Prostate gland (tissue), 2 donors: ENCODE data around the gene NNT.

Experiments used
- POLR2A ChIP-seq: fragments of 450-650 bp; IDR thresholded peaks from one replicate; pipeline ENCODE4 v1.6.1; 2016; ENCODE audit warnings: antibody characterized with exemption, mild to moderate bottlenecking
- POLR2AphosphoS5 ChIP-seq: sonication (generic); formaldehyde crosslinking; IDR thresholded peaks from one replicate; pipeline ENCODE4 v1.6.1; 2017; ENCODE audit warnings: antibody characterized with exemption
- TF ChIP-seq, protein P1 (sequence below), 4 experiments: fragments of 200-600 bp in 2 of 4; fragments of 450-650 bp in 2 of 4; sonication (generic) in 2 of 4; IDR thresholded peaks; 1 replicate in 3 of 4; 2 replicates in 1 of 4; pipeline ENCODE4 v1.5.1; 2016 to 2019; ENCODE audit warnings: antibody characterized with exemption in 4 of 4, mild to moderate bottlenecking in 2 of 4, moderate library complexity in 2 of 4

DNA sequence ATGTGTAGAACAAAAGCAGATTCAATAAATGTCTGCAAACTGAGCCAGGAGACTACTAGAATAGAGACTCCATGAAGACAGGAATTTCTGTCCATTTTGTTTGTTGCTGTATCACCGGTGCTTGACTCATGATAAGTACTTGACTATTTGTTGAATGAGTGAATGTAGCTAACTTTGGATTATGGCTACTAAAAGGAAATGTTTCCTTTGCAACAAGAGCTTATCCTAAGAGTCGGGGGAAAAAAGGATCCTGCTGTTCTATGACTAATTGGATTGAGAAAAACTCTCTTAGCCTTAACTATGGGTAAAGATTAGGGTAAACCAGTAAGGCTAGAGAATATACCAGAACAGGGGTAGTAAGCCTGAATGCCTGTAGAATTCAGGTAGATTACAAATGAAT is 49.6 kb upstream of the NNT start:
- TF ChIP-seq POLR2AphosphoS5: no peak
- TF ChIP-seq, protein P1, sequence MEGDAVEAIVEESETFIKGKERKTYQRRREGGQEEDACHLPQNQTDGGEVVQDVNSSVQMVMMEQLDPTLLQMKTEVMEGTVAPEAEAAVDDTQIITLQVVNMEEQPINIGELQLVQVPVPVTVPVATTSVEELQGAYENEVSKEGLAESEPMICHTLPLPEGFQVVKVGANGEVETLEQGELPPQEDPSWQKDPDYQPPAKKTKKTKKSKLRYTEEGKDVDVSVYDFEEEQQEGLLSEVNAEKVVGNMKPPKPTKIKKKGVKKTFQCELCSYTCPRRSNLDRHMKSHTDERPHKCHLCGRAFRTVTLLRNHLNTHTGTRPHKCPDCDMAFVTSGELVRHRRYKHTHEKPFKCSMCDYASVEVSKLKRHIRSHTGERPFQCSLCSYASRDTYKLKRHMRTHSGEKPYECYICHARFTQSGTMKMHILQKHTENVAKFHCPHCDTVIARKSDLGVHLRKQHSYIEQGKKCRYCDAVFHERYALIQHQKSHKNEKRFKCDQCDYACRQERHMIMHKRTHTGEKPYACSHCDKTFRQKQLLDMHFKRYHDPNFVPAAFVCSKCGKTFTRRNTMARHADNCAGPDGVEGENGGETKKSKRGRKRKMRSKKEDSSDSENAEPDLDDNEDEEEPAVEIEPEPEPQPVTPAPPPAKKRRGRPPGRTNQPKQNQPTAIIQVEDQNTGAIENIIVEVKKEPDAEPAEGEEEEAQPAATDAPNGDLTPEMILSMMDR (IDR thresholded peaks at IDR 0.05): no peak
- no peak for TF ChIP-seq POLR2A
